Liver (tissue), 3 donors: ENCODE data around the gene HSD3B1.

ENCODE experiments used
- EGR1 ChIP-seq, 2 donors: IDR thresholded peaks; 2 replicates each; pipeline ENCODE4 v1.6.1; 2016 to 2018; ENCODE audit warnings: antibody characterized with exemption in 2 of 2, low read depth in 2 of 2
- FOXA1 ChIP-seq: IDR thresholded peaks from 2 replicates; pipeline ENCODE4 v1.6.1; 2016; ENCODE audit warnings: antibody characterized with exemption
- GABPA ChIP-seq, 2 donors: IDR thresholded peaks in 1 of 2; conservative IDR thresholded peaks in 1 of 2; 2 replicates each; pipeline ENCODE4 v1.6.1; 2016; ENCODE audit warnings: antibody characterized with exemption in 2 of 2, mild to moderate bottlenecking in 1 of 2, moderate library complexity in 1 of 2
- HNF4G ChIP-seq: IDR thresholded peaks from 2 replicates; pipeline ENCODE4 v1.6.1; 2016; ENCODE audit warnings: antibody characterized with exemption
- JUND ChIP-seq, 2 donors: IDR thresholded peaks; 2 replicates each; pipeline ENCODE4 v1.6.1; 2016; ENCODE audit warnings: antibody characterized with exemption in 2 of 2
- NR2F2 ChIP-seq: IDR thresholded peaks from 2 replicates; pipeline ENCODE4 v1.6.1; 2016; ENCODE audit warnings: antibody characterized with exemption
- SP1 ChIP-seq: IDR thresholded peaks from 2 replicates; pipeline ENCODE4 v1.6.1; 2018; ENCODE audit warnings: antibody characterized with exemption, mild to moderate bottlenecking
- TAF1 ChIP-seq: conservative IDR thresholded peaks from 2 replicates; pipeline ENCODE4 v1.6.1; 2016; ENCODE audit warnings: antibody characterized with exemption, mild to moderate bottlenecking
- YY1 ChIP-seq: IDR thresholded peaks from 2 replicates; pipeline ENCODE4 v1.6.1; 2016; ENCODE audit warnings: antibody characterized with exemption, mild to moderate bottlenecking
- TF ChIP-seq, protein P1 (sequence below): fragments of 150-350 bp; IDR thresholded peaks from 2 replicates; pipeline ENCODE4 v1.5.1; 2017; ENCODE audit warnings: improper control_type of control experiment, low read depth, low read length; ENCODE audit not compliant: missing input control
- TF ChIP-seq, protein P2 (sequence below): IDR thresholded peaks from 2 replicates; pipeline ENCODE4 v1.6.1; 2016; ENCODE audit warnings: antibody characterized with exemption
- TF ChIP-seq, protein P3 (sequence below): IDR thresholded peaks from 2 replicates; pipeline ENCODE4 v1.6.1; 2016; ENCODE audit warnings: antibody characterized with exemption, mild to moderate bottlenecking
- TF ChIP-seq, protein P4 (sequence below): IDR thresholded peaks from 2 replicates; pipeline ENCODE4 v1.6.1; 2016; ENCODE audit warnings: antibody characterized with exemption
- donor health status: healthy.
- donor health status: healthy.

DNA sequence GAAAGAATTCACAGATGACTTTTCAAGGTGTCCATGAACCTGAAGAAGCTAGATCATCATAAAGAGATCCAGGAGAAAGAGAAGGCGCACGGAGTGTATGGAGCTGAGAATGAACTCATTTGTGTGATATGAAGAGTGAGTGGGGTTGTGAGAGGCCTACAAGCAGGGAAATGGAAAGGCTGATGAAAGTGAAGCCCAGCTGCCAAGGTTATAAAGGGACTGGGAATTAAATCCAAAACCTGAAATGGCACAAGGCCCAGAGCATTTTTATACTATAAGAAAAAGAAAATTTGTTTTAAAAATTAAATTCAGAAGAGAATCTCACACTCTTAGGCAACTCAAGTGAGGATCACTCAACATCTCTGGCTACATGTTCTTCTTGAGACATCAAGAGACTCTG, 43.4 kb downstream of the HSD3B1 start:
- TF ChIP-seq EGR1 (IDR thresholded peaks at IDR 0.05; ENCODE audit: low read depth in 2 of 2) (no peak), JUND (IDR thresholded peaks at IDR 0.05) (no peak), FOXA1 (no peak), SP1 (no peak), YY1 (no peak), HNF4G (no peak), TAF1 (no peak), GABPA (IDR thresholded peaks at IDR 0.05 in 1 of 2, conservative IDR thresholded peaks at IDR 0.05 in 1 of 2) (no peak), NR2F2 (no peak)
- TF ChIP-seq, protein P1, sequence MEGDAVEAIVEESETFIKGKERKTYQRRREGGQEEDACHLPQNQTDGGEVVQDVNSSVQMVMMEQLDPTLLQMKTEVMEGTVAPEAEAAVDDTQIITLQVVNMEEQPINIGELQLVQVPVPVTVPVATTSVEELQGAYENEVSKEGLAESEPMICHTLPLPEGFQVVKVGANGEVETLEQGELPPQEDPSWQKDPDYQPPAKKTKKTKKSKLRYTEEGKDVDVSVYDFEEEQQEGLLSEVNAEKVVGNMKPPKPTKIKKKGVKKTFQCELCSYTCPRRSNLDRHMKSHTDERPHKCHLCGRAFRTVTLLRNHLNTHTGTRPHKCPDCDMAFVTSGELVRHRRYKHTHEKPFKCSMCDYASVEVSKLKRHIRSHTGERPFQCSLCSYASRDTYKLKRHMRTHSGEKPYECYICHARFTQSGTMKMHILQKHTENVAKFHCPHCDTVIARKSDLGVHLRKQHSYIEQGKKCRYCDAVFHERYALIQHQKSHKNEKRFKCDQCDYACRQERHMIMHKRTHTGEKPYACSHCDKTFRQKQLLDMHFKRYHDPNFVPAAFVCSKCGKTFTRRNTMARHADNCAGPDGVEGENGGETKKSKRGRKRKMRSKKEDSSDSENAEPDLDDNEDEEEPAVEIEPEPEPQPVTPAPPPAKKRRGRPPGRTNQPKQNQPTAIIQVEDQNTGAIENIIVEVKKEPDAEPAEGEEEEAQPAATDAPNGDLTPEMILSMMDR = no peak
- TF ChIP-seq, protein P2, sequence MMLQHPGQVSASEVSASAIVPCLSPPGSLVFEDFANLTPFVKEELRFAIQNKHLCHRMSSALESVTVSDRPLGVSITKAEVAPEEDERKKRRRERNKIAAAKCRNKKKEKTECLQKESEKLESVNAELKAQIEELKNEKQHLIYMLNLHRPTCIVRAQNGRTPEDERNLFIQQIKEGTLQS = no peak
- TF ChIP-seq, protein P3, sequence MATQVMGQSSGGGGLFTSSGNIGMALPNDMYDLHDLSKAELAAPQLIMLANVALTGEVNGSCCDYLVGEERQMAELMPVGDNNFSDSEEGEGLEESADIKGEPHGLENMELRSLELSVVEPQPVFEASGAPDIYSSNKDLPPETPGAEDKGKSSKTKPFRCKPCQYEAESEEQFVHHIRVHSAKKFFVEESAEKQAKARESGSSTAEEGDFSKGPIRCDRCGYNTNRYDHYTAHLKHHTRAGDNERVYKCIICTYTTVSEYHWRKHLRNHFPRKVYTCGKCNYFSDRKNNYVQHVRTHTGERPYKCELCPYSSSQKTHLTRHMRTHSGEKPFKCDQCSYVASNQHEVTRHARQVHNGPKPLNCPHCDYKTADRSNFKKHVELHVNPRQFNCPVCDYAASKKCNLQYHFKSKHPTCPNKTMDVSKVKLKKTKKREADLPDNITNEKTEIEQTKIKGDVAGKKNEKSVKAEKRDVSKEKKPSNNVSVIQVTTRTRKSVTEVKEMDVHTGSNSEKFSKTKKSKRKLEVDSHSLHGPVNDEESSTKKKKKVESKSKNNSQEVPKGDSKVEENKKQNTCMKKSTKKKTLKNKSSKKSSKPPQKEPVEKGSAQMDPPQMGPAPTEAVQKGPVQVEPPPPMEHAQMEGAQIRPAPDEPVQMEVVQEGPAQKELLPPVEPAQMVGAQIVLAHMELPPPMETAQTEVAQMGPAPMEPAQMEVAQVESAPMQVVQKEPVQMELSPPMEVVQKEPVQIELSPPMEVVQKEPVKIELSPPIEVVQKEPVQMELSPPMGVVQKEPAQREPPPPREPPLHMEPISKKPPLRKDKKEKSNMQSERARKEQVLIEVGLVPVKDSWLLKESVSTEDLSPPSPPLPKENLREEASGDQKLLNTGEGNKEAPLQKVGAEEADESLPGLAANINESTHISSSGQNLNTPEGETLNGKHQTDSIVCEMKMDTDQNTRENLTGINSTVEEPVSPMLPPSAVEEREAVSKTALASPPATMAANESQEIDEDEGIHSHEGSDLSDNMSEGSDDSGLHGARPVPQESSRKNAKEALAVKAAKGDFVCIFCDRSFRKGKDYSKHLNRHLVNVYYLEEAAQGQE = no peak
- TF ChIP-seq, protein P4, sequence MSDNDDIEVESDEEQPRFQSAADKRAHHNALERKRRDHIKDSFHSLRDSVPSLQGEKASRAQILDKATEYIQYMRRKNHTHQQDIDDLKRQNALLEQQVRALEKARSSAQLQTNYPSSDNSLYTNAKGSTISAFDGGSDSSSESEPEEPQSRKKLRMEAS = no peak
